Measurements from ENCODE around the gene CDH23. TPM values are rescaled to one million over a fixed set of nuclear protein-coding genes. Genes with fewer than 3 reads are reported as not detected.

Gene CDH23
- total RNA-seq, 1 experiment from 2014 or later, result 0.29 TPM

GRCh38 chr10:71734797-71735196 lies 338.1 kb downstream of the CDH23 start:
- DNase-seq (ENCODE audit: low read depth, low spot score), result no peak
- in situ Hi-C loops (cut with HindIII; ENCODE audit: low pct_unique_long_range_greater_than_20kb, low sequenced_read_pairs), result no loop called here

- DNase-seq (ENCODE audit: low read depth, low spot score), result no peak
- in situ Hi-C loops (cut with HindIII; ENCODE audit: low pct_unique_long_range_greater_than_20kb, low sequenced_read_pairs), result no loop called here
These were observed 339.2 kb downstream of the CDH23 start for GRCh38 chr10:71735709-71736569.

- DNase-seq (ENCODE audit: low read depth, low spot score), result no peak
- in situ Hi-C loops (cut with HindIII; ENCODE audit: low pct_unique_long_range_greater_than_20kb, low sequenced_read_pairs), result no loop called here
These were observed 339.8 kb downstream of the CDH23 start for GRCh38 chr10:71736570-71736952.

- in situ Hi-C loops (cut with HindIII; ENCODE audit: low pct_unique_long_range_greater_than_20kb, low sequenced_read_pairs), result no loop called here
- no peak for DNase-seq (ENCODE audit: low read depth, low spot score)
These were observed 340.5 kb downstream of the CDH23 start for GRCh38 chr10:71737001-71737833.

- in situ Hi-C loops (cut with HindIII; ENCODE audit: low pct_unique_long_range_greater_than_20kb, low sequenced_read_pairs), result no loop called here
- DNase-seq (ENCODE audit: low read depth, low spot score), result no peak
These were observed 341.1 kb downstream of the CDH23 start for GRCh38 chr10:71737834-71738197.

GRCh38 chr10:71739358-71739900 lies 342.7 kb downstream of the CDH23 start:
- in situ Hi-C loops (cut with HindIII; ENCODE audit: low pct_unique_long_range_greater_than_20kb, low sequenced_read_pairs), result no loop called here
- no peak for DNase-seq (ENCODE audit: low read depth, low spot score)

GRCh38 chr10:71740069-71740653 lies 343.4 kb downstream of the CDH23 start:
- no peak for DNase-seq (ENCODE audit: low read depth, low spot score)
- in situ Hi-C loops (cut with HindIII; ENCODE audit: low pct_unique_long_range_greater_than_20kb, low sequenced_read_pairs), result no loop called here

- DNase-seq (ENCODE audit: low read depth, low spot score), result no peak
- in situ Hi-C loops (cut with HindIII; ENCODE audit: low pct_unique_long_range_greater_than_20kb, low sequenced_read_pairs), result no loop called here
These were observed 344.3 kb downstream of the CDH23 start for GRCh38 chr10:71741029-71741428.

GRCh38 chr10:71741671-71742070 lies 345.0 kb downstream of the CDH23 start:
- in situ Hi-C loops (cut with HindIII; ENCODE audit: low pct_unique_long_range_greater_than_20kb, low sequenced_read_pairs), result no loop called here
- DNase-seq (ENCODE audit: low read depth, low spot score), result no peak

- DNase-seq (ENCODE audit: low read depth, low spot score), result no peak
- in situ Hi-C loops (cut with HindIII; ENCODE audit: low pct_unique_long_range_greater_than_20kb, low sequenced_read_pairs), result no loop called here
These were observed 345.8 kb downstream of the CDH23 start for GRCh38 chr10:71742301-71743088.

GRCh38 chr10:71743089-71743838 lies 346.5 kb downstream of the CDH23 start:
- no peak for DNase-seq (ENCODE audit: low read depth, low spot score)
- in situ Hi-C loops (cut with HindIII; ENCODE audit: low pct_unique_long_range_greater_than_20kb, low sequenced_read_pairs), result no loop called here

- DNase-seq (ENCODE audit: low read depth, low spot score), result no peak
- in situ Hi-C loops (cut with HindIII; ENCODE audit: low pct_unique_long_range_greater_than_20kb, low sequenced_read_pairs), result no loop called here
These were observed 347.1 kb downstream of the CDH23 start for GRCh38 chr10:71743866-71744265.

GRCh38 chr10:71744897-71745663 lies 348.4 kb downstream of the CDH23 start:
- no peak for DNase-seq (ENCODE audit: low read depth, low spot score)
- in situ Hi-C loops (cut with HindIII; ENCODE audit: low pct_unique_long_range_greater_than_20kb, low sequenced_read_pairs), result no loop called here

- in situ Hi-C loops (cut with HindIII; ENCODE audit: low pct_unique_long_range_greater_than_20kb, low sequenced_read_pairs), result no loop called here
- no peak for DNase-seq (ENCODE audit: low read depth, low spot score)
These were observed 349.0 kb downstream of the CDH23 start for GRCh38 chr10:71745664-71746250.

GRCh38 chr10:71746344-71747037 lies 349.8 kb downstream of the CDH23 start:
- in situ Hi-C loops (cut with HindIII; ENCODE audit: low pct_unique_long_range_greater_than_20kb, low sequenced_read_pairs), result no loop called here
- DNase-seq (ENCODE audit: low read depth, low spot score), result no peak
